Heart left ventricle (tissue), 13 donors: ENCODE results near the gene TGFB2.

Experiments
- CTCF ChIP-seq, 12 donors: fragments of 200-600 bp; sonication (generic) in 4 of 12; IDR thresholded peaks; one replicate each; pipeline versions ENCODE4 v1.5.0 to v1.8.0; 2018 to 2022; ENCODE audit warnings: antibody characterized with exemption in 12 of 12, mild to moderate bottlenecking in 5 of 12
- POLR2A ChIP-seq, 2 donors: fragments of 450-650 bp; IDR thresholded peaks; one replicate each; pipeline ENCODE4 v1.6.1; 2017; ENCODE audit warnings: antibody characterized with exemption in 2 of 2, mild to moderate bottlenecking in 2 of 2, moderate library complexity in 2 of 2
- donor health status: ischemic (EF 13 %, LVEDD 7.1; RV severe dilation, severe dysfunction).
- donor health status: DM: no; HTN: yes; CAD: no.
- donor health status: DM: no; HTN: no; CAD: no.
- donor health status: ischemic (EF 25% LVEDD 6.9; RV normal size, moderate dysfunction).
- donor health status: ischemic (EF 25% LVEDD 5.7; RV mildly dilated, moderate dysfunction).
- donor health status: ischemic (EF 35%, LVEDD 5.7; RV mildly dilated, moderate dysfunction).
- donor health status: nonischemic (EF 11% LVEDD 7.7; RV severe dilation, severe dysfunction).
- donor health status: DM: yes; HTN: yes; CAD: no.
- donor health status: PGD.
- donor health status: ischemic (EF 29% LVEDD 5.4; RV normal size, mild dysfunction).
- donor health status: nonischemic (EF 23%, LVEDD 6.1; RV moderate dilation, normal function).

DNA sequence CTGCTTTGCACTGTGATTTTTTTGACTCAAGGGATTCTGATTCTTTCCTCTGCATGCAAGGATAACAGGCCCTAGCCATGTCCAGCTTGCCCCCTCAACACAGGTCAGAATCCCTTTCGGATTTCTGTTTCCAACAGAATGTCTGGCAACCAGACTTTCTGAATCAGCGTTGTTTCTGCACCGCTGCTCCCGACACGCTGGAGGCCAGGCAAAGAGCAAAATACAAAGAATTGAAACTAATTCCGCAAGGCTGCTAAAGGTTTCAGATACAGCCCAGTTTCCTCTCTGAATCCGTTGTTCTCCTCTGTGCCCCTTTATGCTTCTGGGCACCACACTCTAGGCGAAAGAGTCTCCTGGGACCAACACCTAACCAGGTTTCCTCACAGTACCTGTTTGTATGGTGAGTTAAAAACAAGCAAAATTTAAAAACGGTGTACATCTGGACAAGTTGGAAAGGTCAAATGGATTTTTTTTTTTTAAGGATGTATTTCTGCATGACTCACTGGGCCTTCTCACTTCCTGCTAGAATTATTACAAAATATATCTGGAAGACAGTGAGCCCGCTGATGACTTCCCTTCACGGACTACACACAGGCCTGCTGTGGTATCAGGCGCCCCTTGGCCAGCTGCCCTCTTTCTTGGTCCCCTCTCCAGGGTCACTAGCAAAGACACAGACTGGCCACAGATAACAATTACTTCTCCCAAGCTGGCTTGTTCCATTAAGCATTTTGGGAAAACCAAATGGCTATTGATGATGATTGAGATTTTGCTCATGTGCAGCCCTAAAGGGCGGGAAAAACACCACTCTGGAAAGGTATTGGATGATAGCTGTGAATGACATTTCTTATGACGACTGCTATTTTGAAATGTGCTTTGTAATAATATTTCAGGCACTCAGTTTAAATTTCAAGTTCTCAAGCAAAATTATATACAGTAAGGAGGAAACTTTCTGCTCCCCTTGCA lies 118.3 kb downstream of the TGFB2 start:
- TF ChIP-seq CTCF (IDR thresholded peaks at IDR 0.05) (no peak), POLR2A (IDR thresholded peaks at IDR 0.05) (no peak)
